ENCODE data around the gene KANSL1L.

- TF ChIP-seq CTCF (IDR thresholded peaks at IDR 0.05) (no peak), POLR2A (IDR thresholded peaks at IDR 0.05) (no peak)
Measured at GRCh38 chr2:209993968-209994367, 177.2 kb downstream of the KANSL1L start.
